GM21619 (cell line): Measurements from ENCODE around the gene RBM15B.
"Not testable (repeated sequence)": the region's sequence is repeated elsewhere in the genome, so short reads cannot be mapped to it uniquely, and the experiment has no call there.

ENCODE experiments used
- ATAC-seq: cut with Tn5 transposase; IDR thresholded peaks from one replicate; pipeline ENCODE4 v1.9.1; 2021; ENCODE audit not compliant: unreplicated experiment

Gene RBM15B

GRCh38 chr3:51378726-51379125, 12.4 kb upstream of the RBM15B start:
- no peak for ATAC-seq

DNA sequence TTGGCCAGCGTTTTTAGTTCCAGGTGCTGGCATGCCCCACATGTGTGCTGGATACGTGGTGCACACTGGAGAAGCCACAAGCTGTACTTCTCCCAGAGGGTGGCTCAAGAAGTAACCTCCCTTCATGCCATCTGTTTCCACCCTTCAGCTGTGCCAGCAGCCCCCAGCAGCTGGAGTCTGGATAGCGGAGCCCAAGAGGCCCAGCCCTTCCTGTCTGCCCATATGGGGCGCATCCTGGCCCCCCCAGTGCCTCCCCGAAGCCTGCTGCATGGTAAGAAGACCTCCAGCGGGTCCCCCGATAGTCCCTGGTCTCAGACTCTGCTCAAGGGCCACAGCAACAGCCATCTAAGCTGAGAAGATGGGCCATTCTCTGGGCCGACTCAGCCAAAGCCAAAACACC, 11.8 kb upstream of the RBM15B start:
- ATAC-seq: no peak

GRCh38 chr3:51379746-51380455, 11.2 kb upstream of the RBM15B start:
- ATAC-seq: no peak

DNA sequence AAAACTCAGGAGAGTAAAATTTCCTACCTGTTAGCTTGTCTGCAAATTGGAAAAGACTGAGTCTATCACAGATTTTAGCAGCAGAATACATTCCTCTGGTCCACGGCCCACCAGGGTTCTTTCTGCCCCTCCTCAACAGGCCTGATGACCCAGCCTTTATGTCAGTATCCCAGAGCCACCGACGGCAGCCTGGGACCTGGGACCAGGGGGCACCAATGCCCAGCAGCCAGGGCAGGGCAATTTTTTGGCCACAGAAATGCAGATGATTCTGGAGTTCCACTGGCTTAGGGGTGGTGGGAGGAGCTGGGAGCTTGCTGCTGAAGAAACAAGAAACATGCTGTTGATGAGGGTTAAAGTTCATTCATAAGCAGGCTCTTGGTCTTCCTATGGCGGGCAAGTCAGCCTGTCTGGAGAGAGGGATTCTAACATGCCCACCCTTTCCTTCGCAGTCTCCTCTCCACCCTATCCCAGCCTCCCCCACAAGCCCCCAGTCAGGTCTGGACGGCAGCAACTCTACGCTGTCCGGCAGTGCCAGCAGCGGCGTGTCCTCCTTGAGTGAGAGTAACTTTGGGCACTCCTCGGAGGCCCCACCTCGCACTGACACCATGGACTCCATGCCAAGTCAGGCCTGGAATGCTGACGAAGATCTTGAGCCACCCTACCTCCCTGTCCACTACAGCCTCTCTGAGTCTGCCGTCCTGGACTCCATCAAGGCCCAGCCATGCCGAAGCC, 10.3 kb upstream of the RBM15B start:
- ATAC-seq: no peak

- ATAC-seq: no peak
Measured at GRCh38 chr3:51381333-51381705, 9.8 kb upstream of the RBM15B start.

DNA sequence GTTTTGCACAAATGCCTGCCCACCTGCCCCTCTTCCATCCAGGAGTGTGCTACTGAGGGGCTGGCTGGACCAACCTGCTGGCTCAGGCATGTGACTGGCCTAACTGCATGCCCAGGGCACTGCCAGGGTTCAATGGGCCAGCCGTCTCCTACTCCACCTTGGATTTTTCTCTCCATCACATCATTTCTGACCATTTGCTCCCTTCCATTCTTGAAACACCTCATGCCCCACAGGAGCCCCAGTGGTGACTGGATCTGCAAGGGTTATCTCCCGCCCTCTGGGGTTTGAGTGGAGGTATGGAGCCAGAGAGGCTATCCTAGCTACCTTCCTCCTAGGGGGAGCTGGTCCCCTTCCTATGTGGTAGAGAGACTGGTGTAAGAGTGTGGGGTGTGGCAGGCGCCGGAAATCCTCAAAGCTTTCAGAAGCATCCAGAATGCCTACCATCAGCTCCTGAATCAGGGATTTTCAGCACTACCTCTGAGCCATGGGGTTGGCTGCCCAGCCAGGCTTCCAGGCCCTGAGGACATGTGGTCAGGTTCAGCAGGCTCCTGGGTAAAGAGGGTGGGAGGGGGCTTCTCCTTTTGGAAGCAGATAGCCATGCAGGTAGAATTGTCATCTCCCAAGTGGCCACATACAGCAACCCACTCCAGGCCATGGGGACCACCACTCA, 8.9 kb upstream of the RBM15B start:
- ATAC-seq: no peak

GRCh38 chr3:51382947-51383578, 8.0 kb upstream of the RBM15B start:
- ATAC-seq: no peak

DNA sequence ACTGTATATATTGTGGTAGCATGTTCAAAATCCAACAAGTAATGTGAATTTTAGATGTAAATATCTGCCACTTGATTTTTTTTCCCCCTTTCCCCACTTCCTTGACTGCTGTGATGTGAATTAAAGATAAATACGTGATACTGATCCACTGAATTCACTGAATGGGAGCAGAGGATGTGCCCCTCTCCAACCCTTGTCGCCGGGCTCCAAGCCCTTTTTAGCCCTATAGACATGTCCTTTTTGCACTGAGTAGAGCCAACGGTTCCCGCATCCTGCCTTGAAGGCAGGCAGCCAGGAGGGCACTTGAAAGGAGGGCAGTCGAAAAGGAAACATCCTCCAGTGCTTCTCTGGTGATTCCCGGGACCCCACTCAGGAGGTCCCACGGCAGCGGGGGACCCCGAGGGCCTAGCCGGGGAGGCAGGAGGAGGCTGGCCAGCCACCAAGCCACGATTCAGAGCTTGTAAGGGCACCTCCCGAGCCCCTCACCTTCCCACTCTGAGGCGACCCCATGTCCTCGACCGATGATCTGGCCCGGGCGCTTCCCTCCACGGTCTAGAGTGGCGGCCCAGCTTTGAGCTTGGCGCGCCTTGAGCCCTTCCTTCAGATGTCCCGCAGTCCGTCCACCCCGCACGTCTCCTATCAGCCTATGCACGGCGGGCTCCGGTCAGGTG, 6.9 kb upstream of the RBM15B start:
- peak; percentile 6 for ATAC-seq

DNA sequence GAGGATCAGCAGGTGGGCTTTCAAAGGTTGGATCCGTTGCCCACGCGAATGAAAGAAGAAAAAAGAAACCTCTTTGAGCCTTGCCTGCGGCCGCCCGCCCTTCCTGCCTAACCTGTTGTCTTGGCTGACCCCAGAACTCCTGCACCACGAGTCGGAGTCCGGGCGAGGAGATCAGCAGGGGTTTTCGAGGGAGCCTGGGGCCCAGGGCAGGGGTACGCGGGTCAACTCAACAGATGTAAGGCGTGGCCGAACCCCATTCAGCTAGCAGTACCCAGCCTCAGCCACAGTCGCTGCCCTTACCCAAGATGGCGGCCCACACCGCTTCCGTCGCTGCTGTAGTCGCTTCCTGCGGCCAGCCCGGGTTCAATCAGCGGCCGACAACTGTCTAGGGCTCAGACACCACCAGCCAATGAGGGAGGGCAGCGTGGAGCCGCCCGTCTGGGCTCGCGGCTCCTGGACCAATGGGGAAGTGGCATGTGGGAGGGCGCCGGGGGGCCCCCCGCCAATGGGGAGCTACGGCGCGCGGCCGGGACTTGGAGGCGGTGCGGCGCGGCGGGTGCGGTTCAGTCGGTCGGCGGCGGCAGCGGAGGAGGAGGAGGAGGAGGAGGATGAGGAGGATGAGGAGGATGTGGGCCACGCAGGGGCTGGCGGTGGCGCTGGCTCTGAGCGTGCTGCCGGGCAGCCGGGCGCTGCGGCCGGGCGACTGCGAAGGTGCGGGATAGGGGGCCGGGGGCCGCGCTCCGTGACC, 6.2 kb upstream of the RBM15B start, which contains the start of gene MANF:
TSS of gene MANF (plus strand) at position 566 of the 748 bp plus-strand sequence. CDS start at position 618, 52 bp downstream.
- ATAC-seq: peak; percentile 94

DNA sequence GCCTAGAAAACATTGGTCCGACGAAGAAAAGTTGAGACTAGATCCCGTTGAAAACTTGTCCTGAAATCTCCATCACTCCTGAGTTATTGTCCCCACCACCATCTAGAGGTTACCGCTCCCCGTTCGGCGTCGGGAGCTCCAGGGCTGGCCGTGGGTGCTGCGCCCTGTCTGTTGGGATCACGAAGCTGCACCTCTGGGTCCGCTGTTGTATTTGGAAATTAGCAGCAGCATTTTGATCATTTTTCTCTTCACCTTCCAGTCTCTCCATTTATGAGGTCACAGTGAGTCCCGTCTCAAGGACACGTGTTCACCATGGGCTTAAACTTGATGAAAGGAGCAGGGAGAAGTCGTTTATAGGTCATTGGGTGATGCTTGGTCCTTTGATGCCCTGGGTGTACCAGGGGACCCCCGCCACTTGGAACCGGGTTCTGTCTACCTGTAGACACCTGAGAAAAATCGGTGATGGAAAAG, 5.4 kb upstream of the RBM15B start:
- no peak for ATAC-seq

DNA sequence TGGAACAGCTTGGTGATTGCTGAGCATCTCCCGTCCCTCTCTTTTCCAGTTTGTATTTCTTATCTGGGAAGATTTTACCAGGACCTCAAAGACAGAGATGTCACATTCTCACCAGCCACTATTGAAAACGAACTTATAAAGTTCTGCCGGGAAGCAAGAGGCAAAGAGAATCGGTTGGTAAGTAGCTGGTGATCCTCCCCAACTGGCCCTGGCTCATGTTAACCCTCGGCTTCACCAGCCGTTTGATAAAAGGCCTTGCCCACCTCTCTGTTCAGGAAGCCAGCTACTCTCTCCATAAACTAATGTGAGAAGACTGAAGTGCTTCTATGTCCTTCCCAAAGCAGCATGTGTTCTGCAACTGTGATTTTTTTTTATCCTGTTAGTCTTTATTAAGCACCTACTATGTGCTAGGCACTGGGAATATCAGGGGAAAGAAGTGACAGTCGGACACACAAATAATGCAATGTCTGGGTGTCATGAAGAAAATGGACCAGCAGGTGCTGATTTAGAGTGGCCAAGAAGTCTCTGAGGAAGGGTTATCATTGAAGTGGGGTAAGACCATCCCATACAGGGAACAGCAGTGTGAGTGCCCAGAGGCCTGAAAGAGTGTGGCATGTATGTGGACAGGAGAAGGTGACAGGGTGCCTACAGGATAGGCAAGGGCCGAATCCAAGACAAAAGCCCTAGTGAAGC, 4.8 kb upstream of the RBM15B start:
- ATAC-seq: no peak

DNA sequence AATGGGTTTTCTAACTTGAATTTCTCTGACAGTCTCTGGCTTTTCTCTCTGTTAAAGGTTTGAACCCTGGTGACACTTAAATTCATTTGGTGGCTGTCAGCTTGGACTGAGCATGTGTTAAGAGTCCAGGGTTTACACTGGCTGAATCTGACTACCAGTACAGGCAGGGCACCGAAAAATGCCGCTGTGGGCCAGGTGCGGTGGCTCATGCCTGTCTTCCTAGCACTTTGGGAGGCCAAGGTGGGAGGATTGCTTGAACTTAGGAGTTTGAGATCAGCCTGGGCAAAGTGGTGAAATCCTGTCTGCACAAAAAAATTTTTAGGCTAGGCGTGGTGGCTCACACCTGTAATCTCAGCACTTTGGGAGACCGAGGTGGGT, 4.2 kb upstream of the RBM15B start:
- no peak for ATAC-seq

GRCh38 chr3:51387281-51387680, 3.8 kb upstream of the RBM15B start:
- not testable (repeated sequence) for ATAC-seq

DNA sequence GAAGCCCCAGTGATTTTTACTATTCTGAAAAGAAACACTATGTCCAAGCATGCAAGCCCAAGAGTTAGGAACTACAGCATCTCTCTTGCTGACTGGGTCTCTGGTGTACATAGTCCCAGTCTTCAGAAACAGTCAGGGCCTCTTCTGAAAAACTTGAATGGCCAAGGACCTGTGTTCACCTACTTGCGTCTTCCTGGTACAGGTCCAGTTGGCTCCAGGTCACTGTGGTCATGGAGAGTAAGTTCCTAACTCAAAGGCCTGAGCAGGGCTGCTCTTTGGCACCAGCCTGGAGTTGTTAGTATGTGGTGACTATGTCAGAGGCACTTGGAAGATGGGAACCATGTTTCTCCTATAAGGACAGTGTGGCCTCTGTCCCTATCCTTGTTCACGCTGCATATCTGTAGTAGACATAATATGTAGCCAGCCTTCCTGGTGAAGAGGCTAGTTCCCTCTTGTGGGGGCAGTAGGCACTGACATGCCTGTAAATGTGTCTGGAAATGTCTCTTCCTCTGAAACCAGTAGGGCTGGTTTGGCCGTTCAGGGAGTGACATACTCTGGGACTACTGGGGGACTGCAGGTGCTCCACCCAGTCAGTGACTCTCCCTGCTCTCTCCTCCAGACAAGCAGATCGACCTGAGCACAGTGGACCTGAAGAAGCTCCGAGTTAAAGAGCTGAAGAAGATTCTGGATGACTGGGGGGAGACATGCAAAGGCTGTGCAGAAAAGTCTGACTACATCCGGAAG, 2.6 kb upstream of the RBM15B start:
- ATAC-seq: no peak

GRCh38 chr3:51389423-51390183, 1.5 kb upstream of the RBM15B start:
- ATAC-seq: no peak

GRCh38 chr3:51390246-51391074, 625 bp upstream of the RBM15B start:
- ATAC-seq: no peak
